DMS79 (cell line): ENCODE results near the gene ARFIP2.

ENCODE experiments used
- DNase-seq: peaks from one replicate; lab custom pipeline; 2025; lab: John Stamatoyannopoulos, UW

Gene ARFIP2

GRCh38 chr11:6442441-6442840 is 38.7 kb downstream of the ARFIP2 start:
- DNase-seq, result no peak

DNA sequence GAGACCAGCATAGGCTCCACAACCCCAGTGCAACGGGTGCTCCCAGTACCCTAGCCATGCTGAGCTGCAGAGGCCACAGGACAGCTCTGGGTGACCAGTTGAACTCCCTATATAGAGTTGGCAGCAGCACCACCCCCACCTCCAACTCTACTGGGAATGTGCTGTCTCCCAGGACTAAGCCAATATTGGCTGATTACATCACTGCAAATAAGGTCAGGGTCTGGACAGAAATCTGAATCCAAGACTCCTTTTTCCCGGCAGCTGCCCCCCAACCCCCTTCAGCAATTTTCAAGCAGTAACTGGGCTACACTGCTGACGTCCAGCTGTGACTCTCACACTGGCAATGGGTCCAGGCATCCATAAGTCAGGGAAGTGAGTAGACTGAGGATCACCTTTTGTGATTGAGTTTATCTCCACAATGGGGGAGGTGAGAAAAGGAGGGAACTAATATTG is 40.2 kb downstream of the ARFIP2 start, which contains the start of gene HPX:
Gene HPX, minus strand, starts transcription at position 82 of the 453 bp plus-strand sequence. Its CDS starts 24 bp downstream, at position 58.
- no peak for DNase-seq

- DNase-seq, result no peak
Measured at GRCh38 chr11:6438979-6439571, 42.1 kb downstream of the ARFIP2 start.

- no peak for DNase-seq
Measured at GRCh38 chr11:6437993-6438392, 43.1 kb downstream of the ARFIP2 start.

GRCh38 chr11:6437423-6437822 is 43.7 kb downstream of the ARFIP2 start:
- no peak for DNase-seq

DNA sequence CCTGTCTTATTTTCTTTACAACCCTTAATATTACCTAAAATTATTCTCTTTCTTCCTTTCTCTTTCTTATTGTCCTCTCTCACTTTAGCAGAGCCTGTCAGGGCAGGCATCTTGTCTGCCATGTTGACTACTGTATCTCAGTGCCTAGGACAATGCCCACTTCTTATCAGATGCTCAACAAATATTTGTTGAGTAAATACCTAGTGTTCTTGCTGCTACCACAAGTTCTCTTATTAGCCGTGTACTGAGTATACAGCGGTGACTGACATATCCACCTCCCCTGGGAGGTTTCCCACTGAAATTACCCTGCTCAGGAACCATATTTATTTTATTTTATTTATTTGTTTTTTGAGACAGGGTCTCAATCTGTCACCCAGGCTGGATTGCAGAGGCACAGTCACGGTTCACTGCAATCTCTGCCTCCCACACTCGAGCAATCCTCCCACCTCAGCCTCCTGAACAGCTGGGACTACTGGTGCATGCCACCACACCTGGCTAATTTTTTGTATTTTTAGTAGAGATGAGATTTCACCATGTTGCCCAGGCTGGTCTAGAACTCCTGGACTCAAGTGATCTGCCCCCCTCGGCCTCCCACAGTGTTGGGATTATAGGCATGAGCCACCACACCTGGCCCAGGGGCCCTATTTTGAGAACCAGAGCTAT is 47.0 kb downstream of the ARFIP2 start:
- no peak for DNase-seq

GRCh38 chr11:6431861-6432260 is 49.3 kb downstream of the ARFIP2 start:
- DNase-seq, result no peak

DNA sequence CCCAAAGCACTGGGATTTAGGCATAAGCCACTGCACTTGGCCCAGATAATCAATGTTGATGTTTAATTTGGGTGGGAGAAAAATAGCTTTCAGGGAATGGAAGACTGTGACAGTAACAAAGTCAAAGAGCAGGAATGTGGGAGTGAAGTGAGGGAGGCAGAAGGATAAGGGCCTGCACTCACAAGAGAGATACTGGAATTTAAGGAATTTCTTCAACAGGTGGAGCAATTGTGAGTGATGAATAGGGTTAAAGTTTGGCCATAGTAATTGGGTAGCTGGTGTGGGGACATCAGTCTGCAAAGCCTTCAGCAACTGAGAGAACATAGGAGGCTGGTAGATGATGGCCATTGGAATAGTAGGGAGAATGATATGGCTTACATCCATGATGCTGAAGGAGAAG is 53.6 kb downstream of the ARFIP2 start:
- DNase-seq, result no peak
